IMR-90 (cell line): ENCODE results near the gene PRKCE. TPM values are rescaled to one million over a fixed set of nuclear protein-coding genes. Genes with fewer than 3 reads are reported as not detected.

Experiments used
- ATAC-seq: fragments of 200-7000 bp; cut with Tn5 transposase; 2 replicates; pipeline ENCODE4 v1.9.1; 2020; ENCODE audit warnings: low read depth, mild to moderate bottlenecking, moderate library complexity
- BruUV-seq: library from RNA; stranded (reverse); fragments of 400-500 nt; replicated peaks from 2 replicates; lab custom pipeline; 2021; lab: Mats Ljungman, UMichigan
- CTCF ChIA-PET: fragments of 300-600 bp; formaldehyde crosslinking; extraction: SDS; loops from one replicate; lab custom pipeline; 2021; ENCODE audit warnings: antibody characterized with exemption; lab: Yijun Ruan, JAX
- POLR2A ChIA-PET: fragments of 300-600 bp; sonication (Branson Sonifier 250); formaldehyde crosslinking; loops from one replicate; lab custom pipeline; 2022; ENCODE audit warnings: antibody characterized with exemption; ENCODE audit not compliant: unreplicated experiment; lab: Charles Lee
- DNase-seq: peaks from one replicate; pipeline ENCODE4 v3.0.0; 2013
- H2AFZ ChIP-seq: replicated peaks from 2 replicates; pipeline ENCODE3; 2013; ENCODE audit warnings: low read length, mild to moderate bottlenecking; ENCODE audit not compliant: poor library complexity
- H2AK5ac ChIP-seq: 2 replicates; pipeline ENCODE4 v1.6.1; 2013; ENCODE audit warnings: low read depth, low read length, inconsistent platforms
- H2AK9ac ChIP-seq: replicated peaks from 2 replicates; pipeline ENCODE3; 2013; ENCODE audit warnings: mild to moderate bottlenecking, low read depth, low read length, moderate library complexity; ENCODE audit not compliant: poor library complexity
- H2BK120ac ChIP-seq: 2 replicates; pipeline ENCODE4 v1.6.1; 2013; ENCODE audit warnings: low read depth, low read length, inconsistent platforms
- H2BK15ac ChIP-seq: 3 replicates; pipeline ENCODE4 v1.6.1; 2013; ENCODE audit warnings: low read depth, low read length, inconsistent platforms
- H2BK20ac ChIP-seq: 2 replicates; pipeline ENCODE4 v1.6.1; 2013; ENCODE audit warnings: low read depth, mild to moderate bottlenecking, inconsistent platforms, low read length, moderate library complexity
- H2BK5ac ChIP-seq: 2 replicates; pipeline ENCODE4 v1.6.1; 2013; ENCODE audit warnings: mild to moderate bottlenecking, low read depth, low read length, inconsistent platforms; ENCODE audit not compliant: poor library complexity, severe bottlenecking
- H3K14ac ChIP-seq: replicated peaks from 2 replicates; pipeline ENCODE4 v1.6.1; 2013; ENCODE audit warnings: low read depth, low read length, inconsistent platforms
- H3K18ac ChIP-seq: 2 replicates; pipeline ENCODE4 v1.6.1; 2013; ENCODE audit warnings: low read depth, low read length, control low read depth
- H3K23ac ChIP-seq: 2 replicates; pipeline ENCODE4 v1.6.1; 2013; ENCODE audit warnings: low read depth, low read length, inconsistent platforms
- H3K27ac ChIP-seq: 2 replicates; pipeline ENCODE4 v1.5.1; 2013; ENCODE audit warnings: mild to moderate bottlenecking, control low read depth, low read length; ENCODE audit not compliant: insufficient read depth
- H3K27me3 ChIP-seq: 2 replicates; pipeline ENCODE4 v1.6.1; 2013; ENCODE audit warnings: low read length; ENCODE audit not compliant: control insufficient read depth, insufficient read depth
- H3K36me3 ChIP-seq: 2 replicates; pipeline ENCODE4 v1.6.1; 2013; ENCODE audit warnings: low read length, mixed read lengths; ENCODE audit not compliant: control insufficient read depth, insufficient read depth
- H3K4ac ChIP-seq: 2 replicates; pipeline ENCODE4 v1.6.1; 2013; ENCODE audit warnings: low read depth, low read length, inconsistent platforms
- H3K4me1 ChIP-seq: 2 replicates; pipeline ENCODE4 v1.6.1; 2013; ENCODE audit warnings: low read length, mixed read lengths; ENCODE audit not compliant: control insufficient read depth, insufficient read depth
- H3K4me2 ChIP-seq: 2 replicates; pipeline ENCODE4 v1.6.1; 2013; ENCODE audit warnings: low read depth, mild to moderate bottlenecking, control low read depth, low read length, moderate library complexity
- H3K4me3 ChIP-seq: 2 replicates; pipeline ENCODE4 v1.5.1; 2013; ENCODE audit warnings: low read depth, mild to moderate bottlenecking, control low read depth, low read length, moderate library complexity; ENCODE audit not compliant: insufficient read depth
- H3K56ac ChIP-seq: 2 replicates; pipeline ENCODE4 v1.6.1; 2013; ENCODE audit warnings: low read length, inconsistent platforms; ENCODE audit not compliant: insufficient read depth; ENCODE audit errors: extremely low read depth
- H3K79me1 ChIP-seq, 2 experiments: 2 replicates each; pipeline ENCODE4 v1.6.1; 2013; ENCODE audit warnings: low read length in 2 of 2, inconsistent platforms in 1 of 2, low read depth in 1 of 2
- H3K9ac ChIP-seq: 2 replicates; pipeline ENCODE4 v1.6.1; 2013; ENCODE audit warnings: low read depth, low read length, control low read depth
- H3K9me1 ChIP-seq: 2 replicates; pipeline ENCODE4 v1.6.1; 2013; ENCODE audit warnings: low read length, inconsistent platforms; ENCODE audit not compliant: insufficient read depth
- H3K9me3 ChIP-seq: 2 replicates; pipeline ENCODE4 v1.6.1; 2013; ENCODE audit warnings: low read length; ENCODE audit not compliant: control insufficient read depth, insufficient read depth
- H4K20me1 ChIP-seq: 2 replicates; pipeline ENCODE4 v1.6.1; 2013; ENCODE audit warnings: low read length, inconsistent platforms; ENCODE audit not compliant: insufficient read depth
- H4K5ac ChIP-seq: 2 replicates; pipeline ENCODE4 v1.6.1; 2013; ENCODE audit warnings: mild to moderate bottlenecking, low read depth, low read length, control low read depth
- H4K8ac ChIP-seq, 2 experiments: 2 replicates each; pipeline ENCODE4 v1.6.1; 2013; ENCODE audit warnings: low read depth in 2 of 2, low read length in 2 of 2, control low read depth in 1 of 2, inconsistent platforms in 1 of 2
- H4K91ac ChIP-seq: 2 replicates; pipeline ENCODE4 v1.6.1; 2013; ENCODE audit warnings: low read depth, low read length, inconsistent platforms; ENCODE audit not compliant: insufficient read depth
- BHLHE40 ChIP-seq: fragments of 150-350 bp; IDR thresholded peaks from 2 replicates; pipeline ENCODE4 v1.6.1; 2016; ENCODE audit warnings: mild to moderate bottlenecking, low read depth, low read length
- CEBPB ChIP-seq: IDR thresholded peaks from 2 replicates; pipeline ENCODE4 v1.6.1; 2012; ENCODE audit warnings: low read depth, low read length, improper control_type of control experiment
- CHD1 ChIP-seq: IDR thresholded peaks from 2 replicates; pipeline ENCODE4 v1.6.1; 2012; ENCODE audit warnings: low read depth, low read length, improper control_type of control experiment
- FOS ChIP-seq: fragments of 150-350 bp; IDR thresholded peaks from 2 replicates; pipeline ENCODE4 v1.6.1; 2016; ENCODE audit warnings: low read depth, low read length
- MAFK ChIP-seq: IDR thresholded peaks from 2 replicates; pipeline ENCODE4 v1.6.1; 2012; ENCODE audit warnings: low read depth, low read length, improper control_type of control experiment
- MAZ ChIP-seq: IDR thresholded peaks from 2 replicates; pipeline ENCODE4 v1.6.1; 2012; ENCODE audit warnings: low read depth, mild to moderate bottlenecking, low read length, improper control_type of control experiment, moderate library complexity, borderline replicate concordance
- MXI1 ChIP-seq: IDR thresholded peaks from 2 replicates; pipeline ENCODE4 v1.6.1; 2012; ENCODE audit warnings: low read depth, mild to moderate bottlenecking, low read length, moderate library complexity, borderline replicate concordance
- NFE2L2 ChIP-seq: fragments of 150-350 bp; IDR thresholded peaks from 2 replicates; pipeline ENCODE4 v1.6.1; 2016; ENCODE audit warnings: low read depth, mild to moderate bottlenecking, low read length
- POLR2A ChIP-seq: IDR thresholded peaks from 2 replicates; pipeline ENCODE4 v1.6.1; 2012; ENCODE audit warnings: mild to moderate bottlenecking, low read depth, low read length
- RAD21 ChIP-seq: IDR thresholded peaks from 2 replicates; pipeline ENCODE4 v1.6.1; 2012; ENCODE audit warnings: low read length, improper control_type of control experiment
- RCOR1 ChIP-seq: IDR thresholded peaks from 2 replicates; pipeline ENCODE4 v1.6.1; 2012; ENCODE audit warnings: mild to moderate bottlenecking, low read length, improper control_type of control experiment; ENCODE audit not compliant: insufficient replicate concordance
- RFX5 ChIP-seq: IDR thresholded peaks from 2 replicates; pipeline ENCODE4 v1.8.0; 2012; ENCODE audit warnings: low read depth, mild to moderate bottlenecking, low read length, moderate library complexity
- SMC3 ChIP-seq: fragments of 150-350 bp; IDR thresholded peaks from 2 replicates; pipeline ENCODE4 v1.6.1; 2016; ENCODE audit warnings: low read depth, mild to moderate bottlenecking, antibody characterized with exemption, low read length, moderate library complexity
- WGBS, 2 experiments: methylation state at CpG; one replicate each; pipeline versions ENCODE4 v1.1.5 to v1.1.7; 2013; ENCODE audit warnings: missing lambda C conversion rate in 2 of 2; ENCODE audit not compliant: insufficient read length in 1 of 2; ENCODE audit errors: extremely low coverage in 2 of 2; 5-methylcytosine and 5-hydroxymethylcytosine counted together
- dilution Hi-C: fragments of 300-500 bp; cut with HindIII; formaldehyde crosslinking; loops from one replicate; pipeline ENCODE4 v1.14.3; 2018; ENCODE audit warnings: low sequenced_read_pairs; ENCODE audit not compliant: unreplicated experiment
- in situ Hi-C: fragments of 300-500 bp; cut with MboI; formaldehyde crosslinking; loops from 3 replicates; pipeline ENCODE4 v1.14.3; 2019; ENCODE audit warnings: low sequenced_read_pairs, inconsistent platforms, mixed read lengths
- intact Hi-C: fragments of 100-400 bp; cut with micrococcal nuclease; formaldehyde crosslinking; loops from 2 replicates; pipeline ENCODE4 v1.10.0; 2022
- polyA plus RNA-seq, 3 experiments: library from polyadenylated mRNA; depleted of rRNA; stranded (reverse); fragments of >200 nt; gene quantifications; 2 replicates each; pipeline ENCODE4 v1.2.3, GENCODE V29; 2012; ENCODE audit warnings: low replicate concordance in 1 of 3
- total RNA-seq: library from RNA; depleted of rRNA; stranded (reverse); fragments of >200 nt; gene quantifications from 2 replicates; pipeline ENCODE4 v1.2.3, GENCODE V29; 2012
- TF ChIP-seq, protein P1 (sequence below): fragments of 150-350 bp; IDR thresholded peaks from 2 replicates; pipeline ENCODE4 v1.6.1; 2016; ENCODE audit warnings: low read depth, mild to moderate bottlenecking, low read length, moderate library complexity, borderline replicate concordance
- TF ChIP-seq, protein P2 (sequence below): conservative IDR thresholded peaks from 2 replicates; pipeline ENCODE4 v1.5.1; 2012; ENCODE audit warnings: mild to moderate bottlenecking, low read depth, low read length, improper control_type of control experiment
- TF ChIP-seq, protein P3 (sequence below): fragments of 150-350 bp; IDR thresholded peaks from 2 replicates; pipeline ENCODE4 v1.6.1; 2017; ENCODE audit warnings: mild to moderate bottlenecking, antibody characterized with exemption, low read length, low read depth

PRKCE gene
- total and polyA plus RNA-seq, 2 of the 4 experiments (the other 2 are of a cell fraction): 8.1 to 32.4 TPM

- no peaks in the 10 kb centered on the region for H3K36me3 ChIP-seq
- ChIA-PET POLR2A (no interaction called here), CTCF (no interaction called here)
- peak overlapping the region; percentile 89; the same call in 2 of the 3 replicates for H2BK15ac ChIP-seq
- peak overlapping the region; percentile 33; the same call in 1 of the 2 replicates for H3K27ac ChIP-seq
- no peak overlapping the region for H3K9ac ChIP-seq
- H2AK9ac ChIP-seq: no peak overlapping the region
- peak overlapping the region; percentile 90 for H2BK20ac ChIP-seq
- H2BK5ac ChIP-seq: peak overlapping the region; percentile 67
- dilution Hi-C loops (no loop called here), in situ Hi-C loops (no loop called here), intact Hi-C loops (loop anchor here (5.0 kb wide), 1 partner anchor 64 kb away; no protein-coding TSS in a partner anchor)
- H4K5ac ChIP-seq: peak overlapping the region; percentile 92; the same call in 1 of the 2 replicates
- H3K23ac ChIP-seq: peak overlapping the region; percentile 41; the same call in 1 of the 2 replicates
- peak overlapping the region; percentile 76; the same call in 1 of the 2 replicates for H2AK5ac ChIP-seq
- peak overlapping the region; percentile 93 for H2BK120ac ChIP-seq
- DNase-seq (peak; percentile 55), ATAC-seq (no peak)
- no peak overlapping the region for H3K4me3 ChIP-seq
- H4K20me1 ChIP-seq: no peaks in the 10 kb centered on the region
- peaks cover 19% of the 10 kb centered on the region for H3K4me1 ChIP-seq
- TF ChIP-seq, protein P1, sequence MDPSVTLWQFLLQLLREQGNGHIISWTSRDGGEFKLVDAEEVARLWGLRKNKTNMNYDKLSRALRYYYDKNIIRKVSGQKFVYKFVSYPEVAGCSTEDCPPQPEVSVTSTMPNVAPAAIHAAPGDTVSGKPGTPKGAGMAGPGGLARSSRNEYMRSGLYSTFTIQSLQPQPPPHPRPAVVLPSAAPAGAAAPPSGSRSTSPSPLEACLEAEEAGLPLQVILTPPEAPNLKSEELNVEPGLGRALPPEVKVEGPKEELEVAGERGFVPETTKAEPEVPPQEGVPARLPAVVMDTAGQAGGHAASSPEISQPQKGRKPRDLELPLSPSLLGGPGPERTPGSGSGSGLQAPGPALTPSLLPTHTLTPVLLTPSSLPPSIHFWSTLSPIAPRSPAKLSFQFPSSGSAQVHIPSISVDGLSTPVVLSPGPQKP: no peak
- TF ChIP-seq NFE2L2 (no peak), MAFK (no peak), RCOR1 (no peak), RAD21 (no peak), CHD1 (no peak), MXI1 (no peak), MAZ (no peak), FOS (no peak), CEBPB (no peak), RFX5 (no peak), POLR2A (no peak), BHLHE40 (no peak), SMC3 (no peak)
- TF ChIP-seq, protein P2, sequence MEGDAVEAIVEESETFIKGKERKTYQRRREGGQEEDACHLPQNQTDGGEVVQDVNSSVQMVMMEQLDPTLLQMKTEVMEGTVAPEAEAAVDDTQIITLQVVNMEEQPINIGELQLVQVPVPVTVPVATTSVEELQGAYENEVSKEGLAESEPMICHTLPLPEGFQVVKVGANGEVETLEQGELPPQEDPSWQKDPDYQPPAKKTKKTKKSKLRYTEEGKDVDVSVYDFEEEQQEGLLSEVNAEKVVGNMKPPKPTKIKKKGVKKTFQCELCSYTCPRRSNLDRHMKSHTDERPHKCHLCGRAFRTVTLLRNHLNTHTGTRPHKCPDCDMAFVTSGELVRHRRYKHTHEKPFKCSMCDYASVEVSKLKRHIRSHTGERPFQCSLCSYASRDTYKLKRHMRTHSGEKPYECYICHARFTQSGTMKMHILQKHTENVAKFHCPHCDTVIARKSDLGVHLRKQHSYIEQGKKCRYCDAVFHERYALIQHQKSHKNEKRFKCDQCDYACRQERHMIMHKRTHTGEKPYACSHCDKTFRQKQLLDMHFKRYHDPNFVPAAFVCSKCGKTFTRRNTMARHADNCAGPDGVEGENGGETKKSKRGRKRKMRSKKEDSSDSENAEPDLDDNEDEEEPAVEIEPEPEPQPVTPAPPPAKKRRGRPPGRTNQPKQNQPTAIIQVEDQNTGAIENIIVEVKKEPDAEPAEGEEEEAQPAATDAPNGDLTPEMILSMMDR: no peak
- TF ChIP-seq, protein P3, sequence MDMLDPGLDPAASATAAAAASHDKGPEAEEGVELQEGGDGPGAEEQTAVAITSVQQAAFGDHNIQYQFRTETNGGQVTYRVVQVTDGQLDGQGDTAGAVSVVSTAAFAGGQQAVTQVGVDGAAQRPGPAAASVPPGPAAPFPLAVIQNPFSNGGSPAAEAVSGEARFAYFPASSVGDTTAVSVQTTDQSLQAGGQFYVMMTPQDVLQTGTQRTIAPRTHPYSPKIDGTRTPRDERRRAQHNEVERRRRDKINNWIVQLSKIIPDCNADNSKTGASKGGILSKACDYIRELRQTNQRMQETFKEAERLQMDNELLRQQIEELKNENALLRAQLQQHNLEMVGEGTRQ: no peak
- peaks cover 11 to 33% of the 10 kb centered on the region in 2 experiments for H3K79me1 ChIP-seq
- H3K27me3 ChIP-seq: no peaks in the 10 kb centered on the region
- no peak overlapping the region for H3K56ac ChIP-seq
- peak overlapping the region; percentile 98 for H3K18ac ChIP-seq
- H3K9me3 ChIP-seq: no peaks in the 10 kb centered on the region
- peak overlapping the region; percentile 87 for H3K4ac ChIP-seq
- H4K91ac ChIP-seq: peak overlapping the region; percentile 94
- no TSS peak for BruUV-seq
- WGBS, 2 experiments: 100% methylated on average over 1 of the region's 5 CpGs; no CpG with 5 or more reads in 1 of the 2 experiments
- no peak overlapping the region for H2AFZ ChIP-seq
- peak overlapping the region; percentile 74 for H3K14ac ChIP-seq
- H4K8ac ChIP-seq: peak overlapping the region; percentile 77 to 88; a peak in 3 of 4 replicates
- H3K4me2 ChIP-seq: no peak overlapping the region
- peaks cover 17% of the 10 kb centered on the region for H3K9me1 ChIP-seq
These were observed 415.1 kb downstream of the PRKCE start for GRCh38 chr2:46066601-46067000.
